ENCODE data around the gene PLD1. TPM values are rescaled to one million over a fixed set of nuclear protein-coding genes. Genes with fewer than 3 reads are reported as not detected.

Gene PLD1
- total and polyA plus RNA-seq, 7 donors: 0.73 to 6.7 (median 1.9) TPM

GRCh38 chr3:171648069-171648468, 162.2 kb downstream of the PLD1 start:
- no peak overlapping the region for H3K27ac ChIP-seq

DNA sequence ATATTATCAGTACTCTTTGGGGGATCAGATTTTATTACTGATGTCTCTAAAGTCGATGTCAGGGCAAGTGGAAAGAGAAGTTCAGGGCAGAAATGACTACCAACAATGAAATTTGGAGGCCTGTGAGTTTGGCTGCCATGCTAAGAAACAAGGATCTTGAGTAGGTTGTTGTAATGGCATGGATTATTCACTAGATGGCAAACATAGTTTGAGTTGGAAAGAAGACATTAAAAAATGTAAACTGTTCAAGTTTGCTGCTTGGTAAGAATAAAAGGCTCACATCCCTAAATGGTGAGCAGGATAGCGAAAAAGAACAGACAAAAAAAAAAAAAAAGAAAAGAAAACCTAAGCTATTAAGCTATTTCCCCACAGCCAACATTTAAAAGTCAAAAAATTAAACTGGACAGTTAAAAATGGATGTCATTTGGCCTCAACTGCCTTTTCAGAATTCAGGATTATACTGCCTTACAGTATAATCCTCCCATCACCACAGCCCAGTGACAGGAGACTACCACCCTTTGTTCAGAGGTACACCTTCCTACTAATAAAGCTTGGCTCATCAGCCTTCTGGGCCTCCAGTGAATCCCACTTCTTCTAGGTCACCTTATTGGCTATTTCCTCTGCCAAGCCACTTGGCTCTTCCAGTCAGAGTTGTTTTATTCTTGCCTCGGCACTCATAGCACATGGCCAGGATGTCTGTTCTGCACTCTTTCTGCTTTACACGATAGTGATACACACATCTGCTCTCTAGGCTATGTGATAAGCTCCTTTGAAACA, 163.7 kb downstream of the PLD1 start:
- 17 to 25% (median 19%) methylated on average over 4 of the region's 4 CpGs for WGBS, 3 donors
- DNase-seq: no peak
- no peaks in the 10 kb centered on the region for H3K4me1 ChIP-seq

More at GRCh38 chr3:171648069-171648468, 162.2 kb downstream of the PLD1 start:
- ATAC-seq (no peak), DNase-seq (no peak)
- H3K4me3 ChIP-seq: no peak overlapping the region
- H3K9me3 ChIP-seq: no peaks in the 10 kb centered on the region
- intact Hi-C loops (cut with DNase I): loop anchor here (5.0 to 10.0 kb wide), 4 partner anchors 124 to 827 kb away; no protein-coding TSS in a partner anchor
- no peaks in the 10 kb centered on the region for H3K27me3 ChIP-seq (ENCODE audit: insufficient read depth in 3 of 3, low read length in 2 of 3)
- no peaks in the 10 kb centered on the region for H3K4me1 ChIP-seq
- TF ChIP-seq, protein P1, sequence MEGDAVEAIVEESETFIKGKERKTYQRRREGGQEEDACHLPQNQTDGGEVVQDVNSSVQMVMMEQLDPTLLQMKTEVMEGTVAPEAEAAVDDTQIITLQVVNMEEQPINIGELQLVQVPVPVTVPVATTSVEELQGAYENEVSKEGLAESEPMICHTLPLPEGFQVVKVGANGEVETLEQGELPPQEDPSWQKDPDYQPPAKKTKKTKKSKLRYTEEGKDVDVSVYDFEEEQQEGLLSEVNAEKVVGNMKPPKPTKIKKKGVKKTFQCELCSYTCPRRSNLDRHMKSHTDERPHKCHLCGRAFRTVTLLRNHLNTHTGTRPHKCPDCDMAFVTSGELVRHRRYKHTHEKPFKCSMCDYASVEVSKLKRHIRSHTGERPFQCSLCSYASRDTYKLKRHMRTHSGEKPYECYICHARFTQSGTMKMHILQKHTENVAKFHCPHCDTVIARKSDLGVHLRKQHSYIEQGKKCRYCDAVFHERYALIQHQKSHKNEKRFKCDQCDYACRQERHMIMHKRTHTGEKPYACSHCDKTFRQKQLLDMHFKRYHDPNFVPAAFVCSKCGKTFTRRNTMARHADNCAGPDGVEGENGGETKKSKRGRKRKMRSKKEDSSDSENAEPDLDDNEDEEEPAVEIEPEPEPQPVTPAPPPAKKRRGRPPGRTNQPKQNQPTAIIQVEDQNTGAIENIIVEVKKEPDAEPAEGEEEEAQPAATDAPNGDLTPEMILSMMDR (IDR thresholded peaks at IDR 0.05): no peak
- no peaks in the 10 kb centered on the region for H3K36me3 ChIP-seq (ENCODE audit: insufficient read depth in 1 of 2, low read depth in 1 of 2)

GRCh38 chr3:171644681-171645080, 165.6 kb downstream of the PLD1 start:
- Histone ChIP-seq H3K27me3 (ENCODE audit: insufficient read depth in 3 of 3, low read length in 2 of 3) (no peaks in the 10 kb centered on the region), H3K36me3 (ENCODE audit: insufficient read depth in 1 of 2, low read depth in 1 of 2) (no peaks in the 10 kb centered on the region), H3K27ac (no peak overlapping the region), H3K4me1 (no peaks in the 10 kb centered on the region), H3K4me3 (no peak overlapping the region), H3K9me3 (no peaks in the 10 kb centered on the region)
- ATAC-seq: no peak
- intact Hi-C loops (cut with DNase I): loop anchor here (2.0 to 10.0 kb wide), 5 partner anchors 128 to 830 kb away; no protein-coding TSS in a partner anchor
- TF ChIP-seq, protein P1 (IDR thresholded peaks at IDR 0.05): no peak
- WGBS, 3 donors: 75 to 89% (median 81%) methylated on average over 8 of the region's 8 CpGs
- no peak for DNase-seq

More for the DNA sequence above, 163.7 kb downstream of the PLD1 start:
- H3K36me3 ChIP-seq (ENCODE audit: insufficient read depth in 1 of 2, low read depth in 1 of 2): no peaks in the 10 kb centered on the region
- TF ChIP-seq, protein P1 (IDR thresholded peaks at IDR 0.05): peak; percentile 69
- no peak overlapping the region for H3K27ac ChIP-seq
- H3K27me3 ChIP-seq (ENCODE audit: insufficient read depth in 3 of 3, low read length in 2 of 3): no peaks in the 10 kb centered on the region
- no peaks in the 10 kb centered on the region for H3K9me3 ChIP-seq
- intact Hi-C loops (cut with DNase I): loop anchor here (2.0 to 10.0 kb wide), 5 partner anchors 124 to 828 kb away; no protein-coding TSS in a partner anchor
- H3K4me3 ChIP-seq: no peak overlapping the region
- peak; percentile 53 to 84 (median 68) for ATAC-seq

DNA sequence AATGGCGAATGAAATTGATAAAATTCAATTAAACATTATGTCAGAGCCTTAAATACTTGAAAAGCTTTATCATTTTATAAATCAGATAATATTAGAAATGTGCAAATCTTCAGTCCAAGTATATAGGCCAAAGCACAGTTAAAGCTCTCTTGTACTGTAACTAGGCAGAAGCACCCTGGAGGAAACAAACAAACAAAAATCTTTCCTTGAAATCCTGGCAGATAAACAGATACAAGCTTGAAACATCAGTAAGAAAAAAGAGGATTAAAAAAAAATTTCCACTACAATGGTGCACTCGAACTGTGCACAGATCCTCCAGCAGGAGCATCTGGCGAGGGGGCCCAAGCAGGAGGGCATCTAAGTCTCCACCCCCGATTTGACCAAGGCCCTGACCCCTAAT, 166.6 kb downstream of the PLD1 start:
- DNase-seq (no peak), ATAC-seq (no peak)
- intact Hi-C loops (cut with DNase I): loop anchor here (2.0 to 10.0 kb wide), 3 partner anchors 191 to 831 kb away; no protein-coding TSS in a partner anchor
- TF ChIP-seq, protein P1 (IDR thresholded peaks at IDR 0.05): no peak
- WGBS, 3 donors: 80 to 86% (median 85%) methylated on average over 4 of the region's 4 CpGs
- Histone ChIP-seq H3K27me3 (ENCODE audit: insufficient read depth in 3 of 3, low read length in 2 of 3) (no peaks in the 10 kb centered on the region), H3K4me1 (no peaks in the 10 kb centered on the region), H3K27ac (no peak overlapping the region), H3K36me3 (ENCODE audit: insufficient read depth in 1 of 2, low read depth in 1 of 2) (no peaks in the 10 kb centered on the region), H3K4me3 (no peak overlapping the region), H3K9me3 (no peaks in the 10 kb centered on the region)

Data from psoas muscle (tissue), 8 donors.